ENCODE data around the gene PHC2. TPM values are rescaled to one million over a fixed set of nuclear protein-coding genes. Genes with fewer than 3 reads are reported as not detected.
A peak's percentile ranks its signal among the peaks of the same experiment; 100 is the strongest.

Gene PHC2
- total and polyA plus RNA-seq, 9 of the 15 experiments (the other 6 are each of a cell fraction or from before 2014, with no cell fraction given) = 3.1 to 67.6 (median 34.6) TPM

DNA sequence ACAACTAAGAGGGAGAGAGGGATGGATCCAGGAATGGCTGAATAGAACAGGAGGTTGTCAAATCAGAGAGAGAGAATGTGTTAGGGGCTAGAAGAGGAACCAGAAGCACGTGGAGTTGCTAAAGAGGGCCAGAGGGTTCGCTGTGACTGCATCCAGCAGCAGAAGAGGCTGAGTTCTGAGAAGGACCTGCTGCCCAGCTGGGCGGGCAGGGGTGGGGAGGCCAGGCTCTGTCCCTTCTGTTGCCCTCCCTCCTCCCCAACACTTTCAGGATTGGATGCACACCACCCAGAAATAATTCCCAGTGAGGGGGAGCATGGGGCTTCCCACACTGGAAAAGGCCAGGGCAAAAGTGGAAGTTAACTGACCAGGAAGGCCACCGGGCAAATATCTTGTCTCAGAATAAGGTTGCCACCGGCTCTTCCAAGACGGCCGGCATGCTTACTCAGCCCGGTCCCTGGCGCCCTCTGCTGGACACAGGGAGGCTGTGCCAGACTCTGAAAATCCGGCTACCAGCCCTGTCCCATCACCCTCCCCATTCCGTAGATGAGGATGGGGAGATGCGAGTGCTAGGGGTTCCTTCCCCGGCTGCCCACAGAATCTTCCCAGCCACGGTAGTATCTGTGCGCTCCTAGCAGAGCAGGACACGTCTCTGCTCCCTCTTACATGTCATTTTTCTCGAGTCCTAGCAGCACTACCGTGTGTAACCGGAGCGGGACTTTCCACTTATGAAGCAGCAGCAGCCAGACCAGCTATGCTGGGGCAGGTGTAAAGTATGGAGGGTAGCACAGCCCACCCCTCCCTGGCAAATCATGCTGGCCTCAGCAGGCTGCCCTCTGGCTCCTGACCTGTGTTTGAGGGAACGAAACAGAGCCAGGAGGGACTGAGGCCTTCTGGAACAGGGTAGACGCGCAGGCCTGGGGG is 63.1 kb downstream of the PHC2 start (continued):
- TF ChIP-seq, protein P1, sequence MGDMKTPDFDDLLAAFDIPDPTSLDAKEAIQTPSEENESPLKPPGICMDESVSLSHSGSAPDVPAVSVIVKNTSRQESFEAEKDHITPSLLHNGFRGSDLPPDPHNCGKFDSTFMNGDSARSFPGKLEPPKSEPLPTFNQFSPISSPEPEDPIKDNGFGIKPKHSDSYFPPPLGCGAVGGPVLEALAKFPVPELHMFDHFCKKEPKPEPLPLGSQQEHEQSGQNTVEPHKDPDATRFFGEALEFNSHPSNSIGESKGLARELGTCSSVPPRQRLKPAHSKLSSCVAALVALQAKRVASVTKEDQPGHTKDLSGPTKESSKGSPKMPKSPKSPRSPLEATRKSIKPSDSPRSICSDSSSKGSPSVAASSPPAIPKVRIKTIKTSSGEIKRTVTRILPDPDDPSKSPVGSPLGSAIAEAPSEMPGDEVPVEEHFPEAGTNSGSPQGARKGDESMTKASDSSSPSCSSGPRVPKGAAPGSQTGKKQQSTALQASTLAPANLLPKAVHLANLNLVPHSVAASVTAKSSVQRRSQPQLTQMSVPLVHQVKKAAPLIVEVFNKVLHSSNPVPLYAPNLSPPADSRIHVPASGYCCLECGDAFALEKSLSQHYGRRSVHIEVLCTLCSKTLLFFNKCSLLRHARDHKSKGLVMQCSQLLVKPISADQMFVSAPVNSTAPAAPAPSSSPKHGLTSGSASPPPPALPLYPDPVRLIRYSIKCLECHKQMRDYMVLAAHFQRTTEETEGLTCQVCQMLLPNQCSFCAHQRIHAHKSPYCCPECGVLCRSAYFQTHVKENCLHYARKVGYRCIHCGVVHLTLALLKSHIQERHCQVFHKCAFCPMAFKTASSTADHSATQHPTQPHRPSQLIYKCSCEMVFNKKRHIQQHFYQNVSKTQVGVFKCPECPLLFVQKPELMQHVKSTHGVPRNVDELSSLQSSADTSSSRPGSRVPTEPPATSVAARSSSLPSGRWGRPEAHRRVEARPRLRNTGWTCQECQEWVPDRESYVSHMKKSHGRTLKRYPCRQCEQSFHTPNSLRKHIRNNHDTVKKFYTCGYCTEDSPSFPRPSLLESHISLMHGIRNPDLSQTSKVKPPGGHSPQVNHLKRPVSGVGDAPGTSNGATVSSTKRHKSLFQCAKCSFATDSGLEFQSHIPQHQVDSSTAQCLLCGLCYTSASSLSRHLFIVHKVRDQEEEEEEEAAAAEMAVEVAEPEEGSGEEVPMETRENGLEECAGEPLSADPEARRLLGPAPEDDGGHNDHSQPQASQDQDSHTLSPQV (IDR thresholded peaks at IDR 0.05) = no peak
- TF ChIP-seq TBP (optimal IDR thresholded peaks at IDR 0.05; ENCODE audit: low read depth, low read length) (no peak), MAFK (IDR thresholded peaks at IDR 0.05; ENCODE audit: low read length) (0 out of 2 replicates have a peak, but pooled peaks have one; percentile 26), KLF13 (tag; IDR thresholded peaks at IDR 0.05; ENCODE audit: borderline replicate concordance, low read depth) (no peak), EWSR1 (IDR thresholded peaks at IDR 0.05; ENCODE audit: borderline replicate concordance, low read depth, partially characterized antibody) (no peak), BHLHE40 (IDR thresholded peaks at IDR 0.05; ENCODE audit: low read length) (no peak), IFI16 (CRISPR knock-in tag; IDR thresholded peaks at IDR 0.05) (no peak), RBM34 (IDR thresholded peaks at IDR 0.05; ENCODE audit: borderline replicate concordance, insufficient read depth, low read length) (no peak), DPF2 (IDR thresholded peaks at IDR 0.05) (no peak), FUS (optimal IDR thresholded peaks at IDR 0.05; ENCODE audit: low read depth, low read length) (no peak), STAG1 (CRISPR knock-in tag; IDR thresholded peaks at IDR 0.05; ENCODE audit: borderline replicate concordance) (peak; percentile 73; the same call in 1 of the 2 replicates), PURB (CRISPR knock-in tag; IDR thresholded peaks at IDR 0.05; ENCODE audit: low read depth) (no peak), ERF (CRISPR knock-in tag; IDR thresholded peaks at IDR 0.05) (no peak), JUND (IDR thresholded peaks at IDR 0.05; ENCODE audit: borderline replicate concordance, low read depth, low read length) (0 out of 2 replicates have a peak, but pooled peaks have one; percentile 42), JUND (tag; IDR thresholded peaks at IDR 0.05; ENCODE audit: borderline replicate concordance, low read depth, low read length) (no peak; the same call in 2 of the 3 replicates), SAP30 (IDR thresholded peaks at IDR 0.05; ENCODE audit: borderline replicate concordance, insufficient read depth, low read depth, low read length, poor library complexity, severe bottlenecking) (no peak)
- TF ChIP-seq, protein P2, sequence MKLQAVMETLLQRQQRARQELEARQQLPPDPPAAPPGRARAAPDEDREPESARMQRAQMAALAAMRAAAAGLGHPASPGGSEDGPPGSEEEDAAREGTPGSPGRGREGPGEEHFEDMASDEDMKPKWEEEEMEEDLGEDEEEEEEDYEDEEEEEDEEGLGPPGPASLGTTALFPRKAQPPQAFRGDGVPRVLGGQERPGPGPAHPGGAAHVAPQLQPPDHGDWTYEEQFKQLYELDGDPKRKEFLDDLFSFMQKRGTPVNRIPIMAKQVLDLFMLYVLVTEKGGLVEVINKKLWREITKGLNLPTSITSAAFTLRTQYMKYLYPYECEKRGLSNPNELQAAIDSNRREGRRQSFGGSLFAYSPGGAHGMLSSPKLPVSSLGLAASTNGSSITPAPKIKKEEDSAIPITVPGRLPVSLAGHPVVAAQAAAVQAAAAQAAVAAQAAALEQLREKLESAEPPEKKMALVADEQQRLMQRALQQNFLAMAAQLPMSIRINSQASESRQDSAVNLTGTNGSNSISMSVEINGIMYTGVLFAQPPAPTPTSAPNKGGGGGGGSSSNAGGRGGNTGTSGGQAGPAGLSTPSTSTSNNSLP (IDR thresholded peaks at IDR 0.05; ENCODE audit: borderline replicate concordance, low read depth, low read length) = no peak

Data from K562 (cell line).